ENCODE results near the gene TMCC1. TPM values are rescaled to one million over a fixed set of nuclear protein-coding genes. Genes with fewer than 3 reads are reported as not detected.

The TMCC1 gene
- polyA plus RNA-seq, 1 of the 3 experiments (the other 2 are of a cell fraction): 7.2 TPM

- no peak for TF ChIP-seq IRF3 (IDR thresholded peaks at IDR 0.05; ENCODE audit: low read depth, low read length)
- TF ChIP-seq TEAD4 (IDR thresholded peaks at IDR 0.05; ENCODE audit: borderline replicate concordance, insufficient read depth): no peak
- no peak for TF ChIP-seq TCF12 (IDR thresholded peaks at IDR 0.05)
These were observed 295.5 kb downstream of the TMCC1 start (continued) for GRCh38 chr3:129598000-129598381.

Small RNAs within 50 kb of the gene (small RNA-seq; reads per million reads assigned to genes)
- 0 reads per million in 7 experiments for gene RF00026
- 0 reads per million in 7 experiments for gene RNY3P13

Other genes starting within 250 kb of the TMCC1 start
- gene TRH, start 81.0 kb upstream of the TMCC1 start, polyA plus RNA-seq (2012; rRNA removed): not detected in 2 replicates
- gene ALG1L2, start 188.1 kb upstream of the TMCC1 start, polyA plus RNA-seq (2012; rRNA removed): not detected in 2 replicates